Vagina (tissue), 2 donors: ENCODE measurements around the gene FKBP11.

ENCODE experiments used
- CTCF ChIP-seq, 3 experiments: fragments of 450-650 bp in 2 of 3; fragments of 200-600 bp in 1 of 3; sonication (generic) in 1 of 3; IDR thresholded peaks; one replicate each; pipeline ENCODE4 v1.5.1; 2017 to 2019; ENCODE audit warnings: antibody characterized with exemption in 3 of 3, mild to moderate bottlenecking in 2 of 3, moderate library complexity in 2 of 3
- POLR2A ChIP-seq, 2 donors: fragments of 450-650 bp; IDR thresholded peaks; one replicate each; pipeline ENCODE4 v1.6.1; 2017; ENCODE audit warnings: antibody characterized with exemption in 2 of 2, mild to moderate bottlenecking in 2 of 2, moderate library complexity in 2 of 2
- POLR2AphosphoS5 ChIP-seq, 2 donors: sonication (generic); formaldehyde crosslinking; IDR thresholded peaks; one replicate each; pipeline ENCODE4 v1.9.0; 2017; ENCODE audit warnings: antibody characterized with exemption in 2 of 2, mild to moderate bottlenecking in 2 of 2, low read depth in 1 of 2; ENCODE audit not compliant: insufficient read depth in 1 of 2

- TF ChIP-seq CTCF (IDR thresholded peaks at IDR 0.05) (no peak), POLR2A (IDR thresholded peaks at IDR 0.05) (no peak), POLR2AphosphoS5 (IDR thresholded peaks at IDR 0.05; ENCODE audit: insufficient read depth in 1 of 2, low read depth in 1 of 2) (no peak)
Measured at GRCh38 chr12:48967991-48968390, 42.7 kb upstream of the FKBP11 start.
